Mononuclear cell (primary cell): ENCODE data around the gene LAPTM5. TPM values are rescaled to one million over a fixed set of nuclear protein-coding genes. Genes with fewer than 3 reads are reported as not detected.
"Not testable (repeated sequence)": the region's sequence is repeated elsewhere in the genome, so short reads cannot be mapped to it uniquely, and the experiment has no call there.

ENCODE experiments used
- H3K27me3 ChIP-seq: 2 replicates; pipeline ENCODE4 v1.6.0; 2011; ENCODE audit warnings: low read length, control low read depth; ENCODE audit not compliant: insufficient read depth
- H3K4me1 ChIP-seq: 2 replicates; pipeline ENCODE4 v1.5.1; 2011; ENCODE audit warnings: mild to moderate bottlenecking, low read length, control low read depth; ENCODE audit not compliant: insufficient read depth
- H3K4me3 ChIP-seq: 2 replicates; pipeline ENCODE4 v1.5.1; 2011; ENCODE audit warnings: mild to moderate bottlenecking, low read length, moderate library complexity
- H3K9me3 ChIP-seq: 2 replicates; pipeline ENCODE4 v1.5.1; 2011; ENCODE audit warnings: low read depth, mild to moderate bottlenecking, control low read depth, low read length
- total RNA-seq: library from RNA; depleted of rRNA; stranded (reverse); fragments of >200 nt; gene quantifications from one replicate; pipeline ENCODE4 v1.2.3, GENCODE V29; 2012

LAPTM5 gene
- total RNA-seq, 1 donor: 719 TPM

- H3K4me3 ChIP-seq: no peak overlapping the region
- no peaks in the 10 kb centered on the region for H3K9me3 ChIP-seq
- H3K27me3 ChIP-seq: no peaks in the 10 kb centered on the region
These were observed 33.5 kb upstream of the LAPTM5 start for GRCh38 chr1:30790850-30791778.

GRCh38 chr1:30790256-30790525, 32.6 kb upstream of the LAPTM5 start:
- H3K9me3 ChIP-seq, H3K4me3 ChIP-seq, H3K4me1 ChIP-seq, H3K27me3 ChIP-seq: not testable (repeated sequence)

More at GRCh38 chr1:30790850-30791778, 33.5 kb upstream of the LAPTM5 start:
- H3K4me1 ChIP-seq: peaks cover 8% of the 10 kb centered on the region

GRCh38 chr1:30789388-30790255, 32.0 kb upstream of the LAPTM5 start:
- Histone ChIP-seq H3K9me3 (no peaks in the 10 kb centered on the region), H3K4me3 (no peak overlapping the region), H3K4me1 (peaks cover 8% of the 10 kb centered on the region), H3K27me3 (no peaks in the 10 kb centered on the region)

GRCh38 chr1:30788580-30789387, 31.2 kb upstream of the LAPTM5 start:
- no peaks in the 10 kb centered on the region for H3K9me3 ChIP-seq
- H3K4me3 ChIP-seq: no peak overlapping the region
- H3K27me3 ChIP-seq: no peaks in the 10 kb centered on the region
- H3K4me1 ChIP-seq: peaks cover 16% of the 10 kb centered on the region

GRCh38 chr1:30787856-30788495, 30.4 kb upstream of the LAPTM5 start:
- Histone ChIP-seq H3K27me3 (no peaks in the 10 kb centered on the region), H3K4me3 (no peak overlapping the region), H3K9me3 (no peaks in the 10 kb centered on the region)

GRCh38 chr1:30787266-30787665, 29.7 kb upstream of the LAPTM5 start:
- no peaks in the 10 kb centered on the region for H3K27me3 ChIP-seq
- peaks cover 29% of the 10 kb centered on the region for H3K4me1 ChIP-seq
- H3K4me3 ChIP-seq: no peak overlapping the region
- H3K9me3 ChIP-seq: no peaks in the 10 kb centered on the region

More at GRCh38 chr1:30787856-30788495, 30.4 kb upstream of the LAPTM5 start:
- H3K4me1 ChIP-seq: peaks cover 22% of the 10 kb centered on the region

GRCh38 chr1:30786264-30786991, 28.9 kb upstream of the LAPTM5 start:
- H3K4me3 ChIP-seq: no peak overlapping the region
- H3K4me1 ChIP-seq: peaks cover 34% of the 10 kb centered on the region
- no peaks in the 10 kb centered on the region for H3K27me3 ChIP-seq
- H3K9me3 ChIP-seq: no peaks in the 10 kb centered on the region

- H3K9me3 ChIP-seq: no peaks in the 10 kb centered on the region
- no peaks in the 10 kb centered on the region for H3K27me3 ChIP-seq
- H3K4me3 ChIP-seq: no peak overlapping the region
- H3K4me1 ChIP-seq: peaks cover 34% of the 10 kb centered on the region
These were observed 28.1 kb upstream of the LAPTM5 start for GRCh38 chr1:30785714-30786113.

GRCh38 chr1:30785181-30785580, 27.6 kb upstream of the LAPTM5 start:
- H3K4me3 ChIP-seq: no peak overlapping the region
- no peaks in the 10 kb centered on the region for H3K27me3 ChIP-seq
- H3K4me1 ChIP-seq: peaks cover 39% of the 10 kb centered on the region
- H3K9me3 ChIP-seq: no peaks in the 10 kb centered on the region

GRCh38 chr1:30783256-30783915, 25.8 kb upstream of the LAPTM5 start:
- H3K4me1 ChIP-seq: peaks cover 50% of the 10 kb centered on the region
- H3K4me3 ChIP-seq: no peak overlapping the region

GRCh38 chr1:30782361-30783255, 25.0 kb upstream of the LAPTM5 start:
- no peaks in the 10 kb centered on the region for H3K27me3 ChIP-seq
- no peaks in the 10 kb centered on the region for H3K9me3 ChIP-seq
- peaks cover 50% of the 10 kb centered on the region for H3K4me1 ChIP-seq
- no peak overlapping the region for H3K4me3 ChIP-seq

More at GRCh38 chr1:30783256-30783915, 25.8 kb upstream of the LAPTM5 start:
- no peaks in the 10 kb centered on the region for H3K27me3 ChIP-seq
- H3K9me3 ChIP-seq: no peaks in the 10 kb centered on the region

- H3K27me3 ChIP-seq: no peaks in the 10 kb centered on the region
- H3K4me1 ChIP-seq: peaks cover 50% of the 10 kb centered on the region
- H3K4me3 ChIP-seq: no peak overlapping the region
These were observed 24.3 kb upstream of the LAPTM5 start for GRCh38 chr1:30781906-30782305.

GRCh38 chr1:30780409-30780808, 22.8 kb upstream of the LAPTM5 start:
- no peak overlapping the region for H3K4me3 ChIP-seq
- no peaks in the 10 kb centered on the region for H3K9me3 ChIP-seq
- H3K4me1 ChIP-seq: peaks cover 50% of the 10 kb centered on the region

More at GRCh38 chr1:30781906-30782305, 24.3 kb upstream of the LAPTM5 start:
- H3K9me3 ChIP-seq: no peaks in the 10 kb centered on the region

More at GRCh38 chr1:30780409-30780808, 22.8 kb upstream of the LAPTM5 start:
- no peaks in the 10 kb centered on the region for H3K27me3 ChIP-seq
